Skeletal muscle tissue (tissue), 4 donors: ENCODE results near the gene CRB2. TPM values are rescaled to one million over a fixed set of nuclear protein-coding genes. Genes with fewer than 3 reads are reported as not detected.
A peak's percentile ranks its signal among the peaks of the same experiment; 100 is the strongest.

Experiments
- H3K27ac ChIP-seq: one replicate; pipeline ENCODE4 v1.7.0; 2013; ENCODE audit warnings: mild to moderate bottlenecking, low read depth, low read length, inconsistent platforms
- H3K27me3 ChIP-seq, 3 donors: one replicate each; pipeline ENCODE4 v1.7.0; 2013; ENCODE audit warnings: low read length in 3 of 3; ENCODE audit not compliant: control insufficient read depth in 3 of 3, insufficient read depth in 3 of 3
- H3K36me3 ChIP-seq, 3 donors: one replicate each; pipeline ENCODE4 v1.7.0; 2013; ENCODE audit warnings: low read length in 3 of 3; ENCODE audit not compliant: control insufficient read depth in 3 of 3, insufficient read depth in 3 of 3
- H3K4me1 ChIP-seq, 3 donors: one replicate each; pipeline ENCODE4 v1.7.0; 2013; ENCODE audit warnings: low read length in 3 of 3, mild to moderate bottlenecking in 3 of 3; ENCODE audit not compliant: control insufficient read depth in 3 of 3, insufficient read depth in 3 of 3
- H3K4me3 ChIP-seq, 3 donors: one replicate each; pipeline ENCODE4 v1.7.0; 2013; ENCODE audit warnings: low read length in 3 of 3
- H3K9ac ChIP-seq, 3 donors: one replicate each; pipeline ENCODE4 v1.7.0; 2013; ENCODE audit warnings: low read length in 3 of 3, mild to moderate bottlenecking in 3 of 3, moderate library complexity in 2 of 3, low read depth in 1 of 3
- H3K9me3 ChIP-seq, 3 donors: one replicate each; pipeline ENCODE4 v1.7.0; 2013; ENCODE audit warnings: low read length in 3 of 3; ENCODE audit not compliant: control insufficient read depth in 3 of 3
- total RNA-seq: library from RNA; depleted of rRNA; stranded (reverse); fragments of >200 nt; gene quantifications from one replicate; pipeline ENCODE4 v1.2.3, GENCODE V29; 2014
- donor health status: Osteomylitis.

Gene CRB2
- total RNA-seq, 1 donor from 2014 or later = under 0.01 TPM

DNA sequence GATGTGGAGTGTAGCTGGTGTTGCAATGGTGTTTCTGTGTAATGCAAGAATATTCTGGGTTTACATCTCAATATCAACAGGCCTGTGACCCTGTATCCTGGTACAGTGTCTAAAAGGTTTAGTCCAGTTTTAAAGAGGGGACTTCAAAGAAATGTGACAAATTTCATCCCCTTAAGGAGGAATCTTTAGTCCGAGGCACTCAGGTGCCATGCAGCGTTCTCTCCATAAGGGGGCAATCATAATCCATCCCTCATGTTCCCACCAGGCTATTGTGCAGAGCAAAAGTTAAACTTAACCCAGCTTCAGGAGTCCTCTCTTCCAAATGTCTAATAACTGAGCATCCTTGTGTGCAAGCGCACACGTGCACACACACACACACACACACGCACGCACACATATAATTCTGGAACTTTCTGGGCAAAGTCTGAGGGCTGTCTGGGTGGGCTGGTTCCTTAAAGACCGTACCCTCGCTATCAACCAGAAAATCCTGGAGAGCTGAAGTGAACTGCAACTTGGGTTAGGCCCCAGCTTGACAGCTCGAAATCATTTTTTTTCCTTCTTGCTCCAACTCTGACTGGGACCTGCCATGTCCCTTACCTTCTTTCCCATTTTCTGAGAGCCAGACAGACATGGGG is 46.0 kb downstream of the CRB2 start:
- H3K27me3 ChIP-seq = no peaks in the 10 kb centered on the region
- H3K9me3 ChIP-seq = no peaks in the 10 kb centered on the region
- H3K27ac ChIP-seq = no peak overlapping the region
- no peaks in the 10 kb centered on the region for H3K4me1 ChIP-seq
- no peak overlapping the region for H3K9ac ChIP-seq
- no peak overlapping the region for H3K4me3 ChIP-seq
- H3K36me3 ChIP-seq = peaks cover 0 to 4% (median 0%) of the 10 kb centered on the region in 3 donors

DNA sequence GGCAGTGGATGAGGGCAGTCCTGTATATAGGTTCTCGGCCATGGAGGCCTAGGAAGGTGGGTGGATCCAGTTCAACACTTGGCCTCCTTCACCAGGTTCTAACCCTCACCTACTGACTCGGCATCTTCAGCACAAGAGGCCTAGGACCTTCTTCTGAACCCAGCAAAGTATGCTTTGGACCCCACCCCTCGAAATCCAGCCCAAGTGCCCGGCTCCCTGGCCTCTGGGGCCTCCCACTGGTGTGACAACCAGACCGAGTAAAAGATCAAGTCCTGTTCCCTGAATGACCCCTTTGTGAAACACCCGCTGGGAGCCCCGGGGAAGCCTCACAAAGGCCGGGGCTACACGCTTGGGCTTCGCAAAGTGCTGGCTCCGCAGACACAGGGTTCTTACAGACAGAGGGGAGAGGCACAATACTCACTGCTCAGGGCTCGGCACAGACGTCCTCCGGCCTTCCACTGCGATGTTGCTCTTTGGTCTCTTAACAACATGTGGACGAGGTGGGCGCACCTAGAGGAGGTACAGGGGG is 47.0 kb downstream of the CRB2 start:
- Histone ChIP-seq H3K36me3 (peaks cover 0 to 4% (median 0%) of the 10 kb centered on the region in 3 donors), H3K9me3 (no peaks in the 10 kb centered on the region), H3K27me3 (no peaks in the 10 kb centered on the region), H3K4me1 (no peaks in the 10 kb centered on the region), H3K27ac (no peak overlapping the region), H3K9ac (no peak overlapping the region), H3K4me3 (no peak overlapping the region)

DNA sequence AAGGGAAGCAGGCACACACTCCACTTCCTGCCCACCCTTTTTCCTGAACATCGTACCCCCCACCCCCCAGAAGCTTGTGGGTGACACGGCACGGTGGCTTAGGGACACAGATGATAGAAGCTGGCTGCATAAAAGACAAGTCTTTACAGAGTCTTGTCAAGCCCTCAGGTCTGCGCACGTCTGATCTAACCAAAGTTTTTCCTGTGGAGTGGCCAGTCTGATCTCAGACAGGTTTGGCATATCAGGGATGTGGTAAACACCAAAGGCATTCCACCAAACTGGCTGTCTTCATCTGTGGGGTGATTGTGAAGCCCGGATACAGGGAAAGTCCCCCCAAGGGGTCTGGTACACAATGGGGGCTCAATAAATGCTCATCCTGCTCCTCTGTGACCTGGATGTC is 50.0 kb downstream of the CRB2 start:
- Histone ChIP-seq H3K27me3 (no peaks in the 10 kb centered on the region), H3K27ac (no peak overlapping the region), H3K36me3 (peaks cover 0 to 9% (median 0%) of the 10 kb centered on the region in 3 donors), H3K9ac (peak overlapping the region in 1 of 3 donors; percentile 20), H3K9me3 (no peaks in the 10 kb centered on the region), H3K4me1 (no peaks in the 10 kb centered on the region), H3K4me3 (no peak overlapping the region)

DNA sequence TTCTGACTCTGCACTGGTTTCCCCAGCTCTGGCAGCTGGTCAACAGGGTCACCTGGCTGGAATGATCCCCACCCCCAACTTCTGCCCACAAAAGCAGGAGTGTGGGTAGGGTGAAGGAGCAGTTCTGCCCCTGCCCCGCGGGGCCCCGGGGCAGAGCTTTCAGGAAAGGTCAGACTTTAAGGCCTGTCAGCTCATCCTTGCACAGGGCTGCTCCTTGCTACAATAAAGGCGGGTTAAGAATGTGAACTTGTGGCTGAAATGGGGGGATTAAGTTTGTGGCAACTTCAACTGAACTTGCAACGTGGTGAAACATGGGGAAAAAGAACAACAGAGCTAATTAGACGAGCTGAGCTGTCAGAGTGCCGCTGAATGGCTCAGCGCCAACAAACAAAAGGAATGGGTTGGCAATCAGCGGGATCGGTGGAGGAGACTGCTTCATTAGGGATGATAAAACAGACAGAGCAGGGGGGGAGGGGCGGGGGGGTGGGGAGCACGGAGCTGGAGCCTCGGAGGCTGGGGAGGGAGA is 50.8 kb downstream of the CRB2 start:
- Histone ChIP-seq H3K27me3 (no peaks in the 10 kb centered on the region), H3K4me3 (no peak overlapping the region), H3K36me3 (peaks cover 0 to 9% (median under 1%) of the 10 kb centered on the region in 3 donors), H3K9me3 (no peaks in the 10 kb centered on the region), H3K4me1 (no peaks in the 10 kb centered on the region), H3K27ac (no peak overlapping the region), H3K9ac (no peak overlapping the region)

DNA sequence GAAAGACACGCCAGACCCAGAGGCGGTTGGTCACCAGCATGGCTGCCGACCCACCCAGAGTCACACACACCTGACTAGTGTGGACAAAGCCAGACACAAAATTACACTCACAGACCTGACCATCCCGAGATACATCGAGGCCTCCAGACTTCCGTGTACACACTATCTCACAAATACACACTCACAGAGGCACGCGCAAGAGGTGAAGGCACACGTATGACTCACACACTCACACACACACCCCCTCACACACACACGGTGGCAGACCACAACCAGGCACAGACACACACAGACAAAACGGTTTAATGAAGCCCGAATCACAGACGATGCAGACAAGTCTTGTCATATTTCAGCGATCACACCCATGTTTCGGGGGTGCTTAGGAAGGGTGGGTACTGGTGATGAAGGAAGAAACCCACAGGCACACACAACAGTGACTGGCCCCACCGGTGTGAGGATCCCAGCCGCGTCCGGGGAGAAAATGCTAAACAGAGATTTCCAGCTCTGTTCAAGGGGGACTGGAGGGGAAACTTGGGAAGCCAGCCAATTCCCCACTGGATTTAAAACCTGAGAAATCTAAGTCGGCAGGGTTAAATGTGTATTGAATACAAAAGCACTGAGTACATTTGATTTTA is 51.3 kb downstream of the CRB2 start:
- Histone ChIP-seq H3K4me3 (no peak overlapping the region), H3K9ac (no peak overlapping the region), H3K27ac (no peak overlapping the region)

DNA sequence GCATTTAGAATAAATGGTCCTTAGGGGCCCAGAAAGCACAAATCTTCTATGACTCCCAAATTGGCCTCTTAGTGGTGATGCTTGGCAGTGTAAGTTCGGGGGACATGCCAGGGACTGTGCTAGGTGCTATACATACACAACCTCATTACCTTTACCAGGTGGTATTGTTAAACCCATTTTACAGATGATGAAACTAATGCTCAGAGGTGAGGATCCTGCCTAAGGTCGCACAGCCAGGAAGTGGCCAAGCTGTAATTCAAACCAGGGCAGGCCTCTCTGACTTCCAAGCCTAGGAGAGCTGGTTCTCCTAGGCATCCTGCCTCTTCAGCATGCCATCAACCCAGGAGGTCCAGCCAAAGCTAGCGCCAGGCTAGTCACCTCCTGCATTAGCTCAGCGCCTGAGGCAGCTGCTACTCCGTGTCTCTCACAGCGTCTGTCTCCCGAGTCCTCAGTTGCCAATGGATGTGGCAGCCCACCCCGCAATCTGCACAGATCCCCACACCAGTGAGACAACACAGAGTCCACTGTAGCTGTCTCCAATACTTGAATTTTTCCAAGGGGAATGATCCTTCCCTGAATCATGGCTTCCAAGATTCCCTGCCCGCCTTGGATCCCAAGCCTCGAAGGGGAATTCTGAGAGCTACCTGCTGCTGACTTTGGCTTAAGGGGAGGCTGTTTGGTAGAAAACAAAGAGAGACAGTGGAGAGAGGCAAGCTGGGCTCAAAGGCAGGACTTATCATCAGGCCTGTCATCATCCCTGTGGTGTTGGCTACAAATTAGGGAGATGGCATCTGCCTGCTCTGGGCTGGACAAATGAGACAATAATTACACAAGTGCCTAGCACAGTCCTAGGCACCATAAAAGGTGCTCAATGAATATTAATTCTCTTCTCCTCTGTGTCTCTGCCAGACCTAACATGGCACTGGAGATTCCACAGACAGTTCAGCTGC is 52.6 kb downstream of the CRB2 start:
- H3K27me3 ChIP-seq = no peaks in the 10 kb centered on the region
- H3K4me1 ChIP-seq = no peaks in the 10 kb centered on the region
- H3K27ac ChIP-seq = no peak overlapping the region
- no peak overlapping the region for H3K9ac ChIP-seq
- H3K36me3 ChIP-seq = peaks cover 0 to 6% (median 4%) of the 10 kb centered on the region in 3 donors
- H3K4me3 ChIP-seq = no peak overlapping the region
- no peaks in the 10 kb centered on the region for H3K9me3 ChIP-seq

More for the DNA sequence above, 51.3 kb downstream of the CRB2 start:
- no peaks in the 10 kb centered on the region for H3K4me1 ChIP-seq
- H3K27me3 ChIP-seq = no peaks in the 10 kb centered on the region
- peaks cover 0 to 9% (median 4%) of the 10 kb centered on the region in 3 donors for H3K36me3 ChIP-seq
- H3K9me3 ChIP-seq = no peaks in the 10 kb centered on the region

DNA sequence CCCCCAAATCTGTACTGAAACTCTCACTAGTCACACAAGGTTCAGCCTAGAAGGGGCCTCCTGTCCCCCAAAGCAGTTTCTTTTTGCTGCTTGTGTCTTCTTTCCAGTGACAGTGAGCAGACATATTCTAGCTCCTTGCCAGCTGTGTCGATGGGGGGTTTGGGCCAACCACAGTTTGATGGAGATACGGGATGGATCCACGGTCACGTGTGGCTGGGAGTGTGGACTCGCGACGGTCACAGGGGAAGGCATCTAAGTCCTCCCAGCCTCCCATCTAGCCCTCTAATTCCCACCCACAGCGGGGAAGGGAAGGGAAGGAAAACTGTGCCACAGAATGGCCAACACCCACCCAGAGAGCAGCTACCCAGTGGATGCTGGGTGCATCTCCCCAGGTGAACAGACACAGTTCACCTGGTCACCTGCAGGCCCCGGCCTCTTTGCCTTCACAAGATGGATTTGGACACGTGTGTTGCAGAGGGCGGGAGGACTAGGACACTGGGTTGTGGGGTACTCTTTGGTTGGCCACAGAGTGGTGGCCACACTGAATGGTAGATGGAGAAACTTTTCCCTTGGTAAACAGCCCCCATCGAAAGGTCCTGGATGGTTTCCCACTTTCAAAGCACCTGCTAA is 54.4 kb downstream of the CRB2 start:
- H3K27ac ChIP-seq = no peak overlapping the region
- H3K9ac ChIP-seq = no peak overlapping the region

DNA sequence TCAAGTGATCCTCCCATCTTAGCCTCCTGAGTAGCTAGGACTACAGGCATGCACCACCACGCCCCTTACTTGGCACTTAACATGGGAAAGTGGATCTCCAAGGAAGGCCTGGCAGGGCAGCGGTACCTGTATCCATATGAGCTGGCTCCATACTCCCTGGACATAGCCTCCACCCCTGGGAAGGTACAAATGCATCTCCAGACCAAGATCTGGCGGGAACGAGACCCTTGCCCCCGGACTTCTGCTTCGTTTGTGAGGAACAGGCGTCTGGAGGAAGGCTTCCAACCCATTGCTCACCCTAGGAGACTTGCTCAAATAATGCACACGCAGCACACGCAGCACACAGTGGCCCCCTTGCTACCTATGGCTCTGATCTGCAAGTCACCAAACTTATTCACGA is 55.2 kb downstream of the CRB2 start:
- Histone ChIP-seq H3K9me3 (no peaks in the 10 kb centered on the region), H3K4me3 (no peak overlapping the region), H3K4me1 (no peaks in the 10 kb centered on the region), H3K27ac (no peak overlapping the region), H3K36me3 (peaks cover 2 to 8% (median 4%) of the 10 kb centered on the region in 3 donors), H3K27me3 (no peaks in the 10 kb centered on the region), H3K9ac (no peak overlapping the region)

More for the DNA sequence above, 54.4 kb downstream of the CRB2 start:
- H3K27me3 ChIP-seq = no peaks in the 10 kb centered on the region
- no peaks in the 10 kb centered on the region for H3K9me3 ChIP-seq
- no peaks in the 10 kb centered on the region for H3K4me1 ChIP-seq
- H3K4me3 ChIP-seq = no peak overlapping the region
- H3K36me3 ChIP-seq = peaks cover 1 to 6% (median 4%) of the 10 kb centered on the region in 3 donors

DNA sequence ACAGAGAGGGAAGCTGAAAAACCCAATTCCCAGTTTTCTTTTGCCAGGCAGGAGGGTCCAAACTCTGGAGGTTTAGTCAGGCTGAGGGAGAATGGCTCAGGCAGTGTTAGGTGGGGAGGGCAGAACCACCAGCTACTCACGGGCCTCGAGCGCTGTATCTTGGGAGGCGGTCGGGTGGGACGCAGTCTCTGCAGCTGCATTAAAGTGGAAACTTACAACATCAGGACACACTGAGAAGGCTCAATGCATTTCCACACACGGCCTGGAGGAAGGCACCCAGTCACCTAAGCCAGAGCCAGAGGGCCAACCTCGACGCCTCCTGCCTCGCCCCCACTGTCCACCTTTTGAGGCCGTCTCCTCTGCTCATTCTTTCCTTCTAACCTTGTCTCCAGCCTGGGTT is 55.6 kb downstream of the CRB2 start:
- no peaks in the 10 kb centered on the region for H3K9me3 ChIP-seq

More for the DNA sequence above, 55.6 kb downstream of the CRB2 start:
- H3K9ac ChIP-seq = no peak overlapping the region
- H3K4me1 ChIP-seq = no peaks in the 10 kb centered on the region
- H3K4me3 ChIP-seq = no peak overlapping the region
- H3K27ac ChIP-seq = no peak overlapping the region
- H3K36me3 ChIP-seq = peaks cover 2 to 12% (median 4%) of the 10 kb centered on the region in 3 donors
- no peaks in the 10 kb centered on the region for H3K27me3 ChIP-seq
